HG03064 (cell line): Measurements from ENCODE around the gene ADAT3.
A peak's percentile ranks its signal among the peaks of the same experiment; 100 is the strongest.

Experiments used
- ATAC-seq: cut with Tn5 transposase; IDR thresholded peaks from one replicate; pipeline ENCODE4 v1.9.1; 2021; ENCODE audit warnings: low read depth; ENCODE audit not compliant: unreplicated experiment

ADAT3 gene

DNA sequence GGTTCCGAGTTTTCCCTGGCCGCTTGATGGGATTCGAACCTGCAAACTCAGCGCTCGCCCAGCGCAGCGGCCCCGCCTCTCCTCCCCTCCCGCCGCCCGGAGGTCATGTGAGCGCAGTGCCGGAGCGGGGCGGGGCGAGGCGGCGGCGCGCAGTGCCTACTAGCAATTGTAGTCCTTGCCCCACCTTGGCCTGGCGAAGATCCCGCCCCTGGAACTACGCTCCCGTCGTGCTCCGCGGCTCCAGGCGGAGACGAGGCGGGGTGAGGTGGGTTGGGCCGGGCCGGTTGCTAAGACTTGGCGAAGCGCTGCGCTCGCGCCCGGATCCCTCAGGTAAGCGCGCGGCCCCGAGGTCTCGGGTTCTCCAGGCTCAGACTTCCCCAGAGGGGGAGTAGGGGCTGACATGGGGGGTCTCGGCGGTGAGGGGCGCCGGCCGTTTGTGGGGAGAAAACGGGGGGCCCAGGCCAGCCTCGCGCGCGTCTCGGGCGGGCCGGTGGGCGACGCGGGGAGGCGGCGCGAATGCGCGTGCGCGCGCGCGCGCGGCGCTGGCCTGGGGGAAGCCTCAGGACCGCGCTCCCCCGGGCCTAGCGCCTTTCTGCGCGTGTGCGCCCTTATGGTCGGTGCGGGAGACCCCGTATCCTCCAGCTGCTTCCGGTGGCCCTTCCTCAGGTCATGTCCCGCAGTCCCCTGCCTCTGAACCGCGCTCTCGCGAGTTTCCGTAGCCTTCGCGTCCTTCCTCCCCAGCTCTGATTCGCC lies at the start of gene ADAT3, which contains the start of gene SCAMP4:
ADAT3 (plus strand) TSS at position 290 of the 753 bp plus-strand sequence. CDS start 6,649 bp downstream, outside the sequence.
SCAMP4 (plus strand) TSS at position 290 of the 753 bp plus-strand sequence. CDS start 9,621 bp downstream, outside the sequence.
- ATAC-seq, result peak; percentile 74

DNA sequence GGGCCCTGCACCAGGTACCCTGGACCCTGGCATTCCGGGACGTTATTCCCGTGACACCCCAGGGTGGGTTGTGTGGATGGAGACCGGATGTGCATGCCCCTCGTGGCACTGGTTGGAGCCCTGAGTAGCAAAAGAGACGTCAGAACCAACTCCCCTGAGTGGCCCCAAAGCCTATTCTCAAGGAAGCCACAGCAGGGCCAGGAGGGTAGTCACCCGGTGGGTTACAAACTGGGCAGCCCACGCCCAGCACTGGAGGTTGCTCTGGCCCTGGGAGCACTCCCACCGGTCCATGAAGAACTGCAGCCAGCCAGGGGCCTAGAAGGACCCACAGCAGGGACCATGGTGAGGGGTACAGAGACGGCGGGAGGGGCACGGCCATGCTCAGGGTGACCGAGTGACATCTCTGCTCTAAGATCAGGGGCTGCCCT lies 49.4 kb upstream of the ADAT3 start:
- no peak for ATAC-seq

DNA sequence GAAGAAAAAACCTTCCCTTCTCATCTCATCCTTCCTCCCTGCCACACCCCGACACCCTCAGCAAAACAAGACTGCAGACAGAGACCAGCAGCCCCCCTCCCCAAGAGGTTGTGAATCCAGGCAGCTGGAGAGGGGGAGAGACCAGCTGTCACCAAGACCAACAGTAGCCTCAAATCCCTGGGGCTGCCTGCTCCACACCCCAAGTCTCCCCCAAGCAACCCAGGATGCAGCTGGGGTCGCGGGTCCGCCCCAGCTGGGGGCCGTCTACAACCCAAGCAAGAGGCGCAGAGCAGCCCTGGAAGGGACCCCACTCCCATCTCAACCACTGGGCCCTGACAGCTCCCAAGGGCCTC lies 48.9 kb upstream of the ADAT3 start:
- no peak for ATAC-seq

DNA sequence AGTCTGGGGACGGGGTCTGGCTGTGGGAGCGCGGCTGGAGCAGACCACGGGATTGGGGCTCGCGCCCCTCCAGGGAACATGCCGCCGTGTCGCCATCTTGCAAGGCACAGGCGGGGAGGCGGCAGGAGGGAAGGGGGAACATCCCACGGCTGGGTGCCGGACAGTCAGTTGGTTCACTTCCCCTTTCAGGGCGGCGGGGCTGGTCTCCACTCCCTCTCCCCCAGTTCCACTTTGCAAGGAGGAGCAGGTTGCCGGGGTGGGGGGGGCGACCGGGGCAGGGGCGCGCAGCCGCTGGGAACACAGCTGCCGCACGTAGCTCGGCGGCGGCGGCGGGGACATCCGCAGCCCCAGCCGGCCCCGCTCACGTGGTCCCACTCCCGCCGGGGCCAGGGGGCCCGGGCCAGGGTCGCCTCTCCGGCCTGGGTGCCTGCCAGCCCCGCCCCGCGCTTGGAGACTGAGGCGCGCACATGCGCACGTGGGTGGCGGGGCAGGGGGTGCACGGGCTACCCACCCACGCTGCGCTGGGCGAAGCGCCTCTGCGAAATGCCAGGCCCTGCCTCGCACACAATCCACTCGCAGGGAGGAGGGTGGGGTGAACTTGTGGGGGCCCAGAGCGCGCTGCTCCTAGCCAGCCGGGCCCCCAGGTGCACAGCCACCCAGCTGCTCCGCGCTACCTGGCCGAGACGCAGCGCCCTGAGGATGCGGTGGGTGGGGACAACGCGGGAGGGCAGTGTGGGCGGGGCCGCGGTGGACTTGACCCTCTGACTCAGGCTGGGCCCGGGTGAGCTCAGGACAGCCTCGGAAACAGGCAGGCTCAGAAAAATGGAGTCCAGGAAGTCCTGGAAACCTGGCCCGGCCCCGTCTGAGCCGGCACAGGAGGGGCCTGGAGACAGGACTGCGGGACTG lies 48.2 kb upstream of the ADAT3 start:
- ATAC-seq, result no peak

DNA sequence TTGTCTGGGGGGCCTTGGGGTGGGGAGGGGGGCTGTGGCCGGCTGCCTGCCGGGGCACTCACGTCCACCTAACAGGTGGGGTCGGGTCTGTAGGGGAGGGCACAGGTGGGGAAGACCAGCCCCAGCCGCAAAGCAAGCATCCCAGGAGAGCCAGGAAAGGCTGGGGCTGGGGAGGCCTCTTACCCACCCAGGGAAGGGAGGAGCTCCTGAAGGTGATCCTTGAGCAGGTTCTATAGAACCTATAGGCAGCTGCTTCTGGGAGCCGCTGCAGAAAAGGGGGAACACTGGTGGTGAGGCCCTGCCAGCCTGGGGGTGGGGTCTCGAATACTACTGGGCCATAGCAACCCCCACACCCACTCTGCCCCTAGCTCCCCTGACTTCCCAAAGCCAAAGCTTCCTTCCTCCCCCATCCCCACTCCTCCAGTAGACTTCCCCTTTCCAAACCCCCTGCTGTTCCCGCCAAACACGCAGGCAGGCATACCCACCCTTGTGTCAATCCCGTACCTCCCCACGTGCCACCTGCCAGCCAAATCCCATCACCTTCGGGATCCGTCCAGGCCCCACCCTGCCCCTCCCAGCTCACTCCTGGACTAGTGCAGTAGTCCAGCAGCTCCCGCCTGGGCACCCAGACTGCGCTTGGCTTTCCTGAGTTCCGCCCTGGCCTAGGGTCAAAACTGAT lies 47.4 kb upstream of the ADAT3 start:
- no peak for ATAC-seq

DNA sequence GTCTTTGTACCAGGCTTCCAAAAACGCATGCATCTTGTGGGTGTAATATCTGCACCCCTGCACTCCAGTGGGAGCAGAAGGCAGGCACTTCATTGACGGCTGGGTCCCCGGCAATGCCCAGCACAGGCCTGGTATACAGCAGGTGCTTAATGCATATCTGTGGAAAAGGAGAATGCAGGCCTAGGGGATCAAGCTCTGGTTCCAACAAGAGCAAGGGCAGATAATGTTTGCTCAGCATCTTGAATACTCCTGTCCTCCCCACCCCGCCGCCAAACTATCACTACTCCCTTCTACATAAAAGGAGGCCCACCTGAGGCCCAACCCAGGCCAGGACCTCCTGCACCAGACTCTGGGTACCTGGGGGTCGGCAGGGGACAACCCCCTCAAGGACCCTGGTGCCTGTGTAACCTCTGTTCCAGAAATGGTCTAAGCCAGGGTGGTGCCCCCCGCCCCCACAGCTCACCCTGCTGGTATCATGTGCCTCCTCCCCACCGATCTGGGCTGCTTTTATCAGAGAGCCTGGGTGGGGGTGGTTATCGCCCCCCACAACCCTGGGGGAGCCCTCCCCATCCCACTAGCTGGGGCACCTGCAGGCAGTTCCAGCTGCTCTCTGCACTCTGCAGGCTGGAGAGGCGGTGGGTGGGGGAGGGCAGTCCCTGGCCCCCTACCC lies 46.7 kb upstream of the ADAT3 start:
- no peak for ATAC-seq

DNA sequence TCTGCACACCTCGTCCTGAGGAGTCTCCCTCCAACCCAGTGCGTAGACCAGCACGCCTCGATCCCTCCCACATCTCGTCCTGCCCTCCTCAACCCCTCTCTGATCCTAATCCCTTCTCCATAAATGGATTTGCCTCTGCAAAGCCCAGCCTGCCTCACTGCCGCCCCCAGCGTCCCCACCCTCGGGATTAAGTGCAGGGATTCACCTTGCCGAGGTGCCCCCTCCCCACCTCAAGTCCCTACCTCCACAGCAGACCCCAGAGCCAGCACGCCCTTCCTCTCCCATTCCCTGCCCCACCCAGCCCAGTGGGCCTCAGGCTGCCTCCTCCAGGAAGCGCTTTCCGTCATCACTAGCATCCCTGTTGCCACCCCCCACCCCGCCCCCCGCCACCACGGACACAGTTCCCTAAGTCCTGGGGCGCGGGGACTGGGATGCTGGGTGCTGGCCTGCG lies 45.8 kb upstream of the ADAT3 start:
- ATAC-seq, result no peak

DNA sequence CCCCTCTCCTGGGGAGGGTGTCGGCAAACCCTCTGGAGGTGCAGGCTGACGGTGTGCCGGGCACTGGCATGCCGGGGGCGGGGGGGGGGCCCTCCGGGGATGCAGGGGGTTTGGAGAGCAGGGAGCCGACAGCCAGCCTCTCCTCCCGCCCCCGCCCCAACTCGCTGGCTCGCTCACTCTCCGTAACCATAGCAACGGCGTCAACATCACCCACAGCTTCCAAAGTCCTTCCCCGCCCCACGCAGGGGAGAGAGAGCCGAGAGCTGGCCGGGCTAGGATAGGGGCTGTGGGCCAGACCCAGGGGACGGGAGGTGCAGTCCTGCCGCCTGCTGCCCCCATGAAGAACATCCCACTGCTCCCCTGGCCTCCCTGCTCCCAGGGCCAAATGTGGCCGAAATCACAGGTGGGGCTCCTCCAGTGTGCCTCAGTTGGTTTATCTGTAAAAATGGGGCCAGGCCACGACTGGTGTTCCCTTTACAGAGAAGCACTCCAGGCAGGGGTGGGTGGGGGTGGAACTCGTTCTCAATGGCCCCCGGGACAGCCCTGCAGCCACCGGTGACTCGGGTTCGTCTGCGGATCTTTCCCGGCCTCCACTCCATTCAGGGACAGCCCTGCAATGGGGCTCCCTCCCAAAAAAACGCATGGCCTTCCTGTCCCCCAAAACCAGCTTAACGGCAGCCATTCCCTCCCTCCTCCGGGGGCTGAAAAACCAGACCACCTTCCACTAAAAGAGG lies 45.0 kb upstream of the ADAT3 start:
- no peak for ATAC-seq

DNA sequence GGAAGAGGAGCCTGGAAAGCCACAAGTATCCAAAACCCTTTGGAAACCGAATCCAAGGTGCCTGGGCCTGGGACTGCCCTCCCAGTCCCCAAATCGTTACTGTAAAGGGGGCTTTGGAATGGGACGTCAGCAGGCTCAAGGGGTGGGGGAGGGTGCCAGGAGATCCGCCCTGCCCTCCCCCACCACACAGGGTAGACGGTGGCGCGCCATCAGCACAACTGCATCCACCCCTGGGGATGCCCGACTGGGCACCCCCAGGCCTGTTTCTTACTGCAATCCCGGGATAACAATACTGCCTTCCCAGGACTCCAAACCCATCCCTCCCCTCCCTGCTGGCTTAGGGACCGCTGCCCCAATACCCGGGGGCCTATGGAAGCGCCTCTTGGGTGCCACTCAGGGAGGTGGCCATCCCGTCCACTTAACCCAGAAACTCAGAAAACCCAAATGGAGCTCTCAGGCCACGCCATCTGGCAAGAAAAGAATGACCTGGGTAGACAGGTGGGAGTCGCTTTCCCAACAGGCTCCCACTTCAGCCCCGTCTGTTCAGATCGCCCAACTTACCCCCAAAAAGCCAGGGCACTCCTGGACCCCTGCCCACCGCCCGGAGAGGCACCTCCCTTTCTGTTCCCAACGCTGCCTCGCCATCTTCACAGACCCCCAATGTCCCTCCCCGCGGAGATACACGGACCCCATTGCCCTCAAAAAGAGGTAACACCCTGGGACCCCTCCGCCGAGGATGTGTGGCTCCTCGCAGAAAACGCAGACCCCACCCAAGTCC lies 44.2 kb upstream of the ADAT3 start:
- no peak for ATAC-seq

DNA sequence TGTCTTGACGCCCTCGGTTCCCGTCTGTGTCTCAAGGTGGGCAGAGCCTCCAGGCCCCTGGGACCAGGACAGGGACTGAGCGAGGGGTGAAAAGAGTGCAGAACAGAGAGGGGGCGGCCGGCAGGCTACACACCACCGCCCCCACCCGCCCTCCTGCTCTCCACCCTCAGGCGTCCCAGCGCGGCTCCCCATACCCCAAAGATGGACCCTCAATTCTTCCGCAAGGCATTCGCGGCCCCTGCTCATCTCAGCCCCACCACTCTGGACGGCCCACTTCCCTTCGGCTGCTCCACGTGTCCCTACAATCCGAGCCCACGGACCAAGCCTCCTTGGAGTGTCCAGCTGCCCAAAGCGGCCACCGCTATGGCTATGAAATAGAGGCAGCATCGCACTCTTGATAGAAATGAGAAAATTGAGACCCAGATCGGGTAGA lies 43.6 kb upstream of the ADAT3 start:
- ATAC-seq, result no peak

DNA sequence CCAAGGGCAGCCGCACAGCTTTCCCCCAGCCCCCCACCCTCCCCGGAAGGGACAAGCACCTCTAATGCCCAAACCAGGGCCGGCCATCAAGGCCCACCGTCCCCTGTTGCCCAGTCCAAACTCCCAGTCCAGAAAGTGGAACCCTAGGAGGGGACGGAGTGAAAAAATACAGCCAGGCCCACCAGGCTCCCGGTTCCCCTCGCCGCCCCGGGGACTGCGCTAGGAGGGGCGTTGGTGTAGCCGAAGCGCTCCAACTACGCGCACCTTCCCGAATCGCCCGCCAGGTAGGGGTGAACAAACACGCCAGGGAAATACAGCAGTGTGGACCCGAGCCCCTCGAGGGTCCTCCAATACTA lies 43.2 kb upstream of the ADAT3 start:
- no peak for ATAC-seq

DNA sequence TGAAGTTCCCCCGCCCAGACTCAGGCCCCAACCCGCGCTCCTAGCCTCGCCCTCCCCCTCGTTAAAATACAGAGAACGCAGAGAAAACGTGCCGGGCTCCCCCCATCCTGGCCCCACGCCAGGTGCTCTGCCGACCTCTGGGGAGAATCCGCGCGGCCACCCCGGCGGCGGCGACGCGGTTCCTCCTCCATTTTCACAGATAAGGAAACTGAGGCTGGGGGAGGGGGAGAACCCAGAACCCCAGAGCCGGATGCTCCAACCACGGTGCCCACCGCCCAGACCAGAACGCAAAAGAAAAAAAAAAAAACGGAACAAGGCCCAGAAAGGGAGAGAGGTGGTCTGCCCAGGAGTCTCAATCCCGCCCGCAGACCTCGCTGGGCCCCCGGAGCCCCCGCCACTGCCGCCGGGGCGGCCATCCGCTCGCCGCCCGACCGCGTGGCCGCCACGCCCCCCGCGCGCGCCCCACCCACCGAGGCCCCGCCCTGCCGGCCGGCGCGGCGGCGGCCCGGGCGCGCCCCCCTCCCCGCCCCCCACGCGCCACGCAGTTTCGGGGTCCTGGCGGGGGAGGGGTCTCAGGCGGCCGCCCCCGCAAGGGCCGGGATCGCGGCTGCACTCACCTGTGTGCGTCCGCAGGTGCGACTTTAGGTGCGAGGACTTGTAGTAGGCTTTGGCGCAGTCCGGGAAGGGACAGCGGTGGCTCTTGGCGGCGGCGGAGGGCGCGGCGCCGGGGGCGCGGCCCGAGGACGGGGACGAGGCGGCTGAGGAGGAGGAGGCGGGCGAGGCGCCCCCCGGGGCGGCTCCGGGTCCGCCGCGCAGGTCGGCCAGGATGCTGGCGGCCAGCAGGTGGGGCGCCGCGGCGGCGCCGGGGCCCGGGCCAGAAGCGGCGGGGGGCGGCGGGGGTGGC lies 42.5 kb upstream of the ADAT3 start:
- peak; percentile 6 for ATAC-seq

DNA sequence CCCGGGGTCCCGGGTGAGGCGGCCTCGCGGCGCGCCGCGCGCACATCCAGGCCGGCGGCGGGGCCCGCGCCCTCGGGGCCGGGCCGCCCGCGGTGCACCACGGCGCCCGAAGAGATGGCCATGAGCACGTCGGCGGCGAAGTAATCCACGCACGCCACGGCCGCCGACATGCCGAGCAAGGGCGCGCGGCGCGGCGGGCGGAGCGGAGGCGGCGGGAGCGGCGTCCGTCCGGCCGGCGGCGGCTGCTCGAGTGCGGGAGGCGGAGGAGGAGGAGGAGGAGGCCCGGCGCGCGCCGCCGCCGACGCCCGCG lies 41.9 kb upstream of the ADAT3 start, which contains the start of gene KLF16:
KLF16 (minus strand) TSS at position 252 of the 310 bp plus-strand sequence; CDS start at position 170, 82 bp downstream.
- no peak for ATAC-seq

DNA sequence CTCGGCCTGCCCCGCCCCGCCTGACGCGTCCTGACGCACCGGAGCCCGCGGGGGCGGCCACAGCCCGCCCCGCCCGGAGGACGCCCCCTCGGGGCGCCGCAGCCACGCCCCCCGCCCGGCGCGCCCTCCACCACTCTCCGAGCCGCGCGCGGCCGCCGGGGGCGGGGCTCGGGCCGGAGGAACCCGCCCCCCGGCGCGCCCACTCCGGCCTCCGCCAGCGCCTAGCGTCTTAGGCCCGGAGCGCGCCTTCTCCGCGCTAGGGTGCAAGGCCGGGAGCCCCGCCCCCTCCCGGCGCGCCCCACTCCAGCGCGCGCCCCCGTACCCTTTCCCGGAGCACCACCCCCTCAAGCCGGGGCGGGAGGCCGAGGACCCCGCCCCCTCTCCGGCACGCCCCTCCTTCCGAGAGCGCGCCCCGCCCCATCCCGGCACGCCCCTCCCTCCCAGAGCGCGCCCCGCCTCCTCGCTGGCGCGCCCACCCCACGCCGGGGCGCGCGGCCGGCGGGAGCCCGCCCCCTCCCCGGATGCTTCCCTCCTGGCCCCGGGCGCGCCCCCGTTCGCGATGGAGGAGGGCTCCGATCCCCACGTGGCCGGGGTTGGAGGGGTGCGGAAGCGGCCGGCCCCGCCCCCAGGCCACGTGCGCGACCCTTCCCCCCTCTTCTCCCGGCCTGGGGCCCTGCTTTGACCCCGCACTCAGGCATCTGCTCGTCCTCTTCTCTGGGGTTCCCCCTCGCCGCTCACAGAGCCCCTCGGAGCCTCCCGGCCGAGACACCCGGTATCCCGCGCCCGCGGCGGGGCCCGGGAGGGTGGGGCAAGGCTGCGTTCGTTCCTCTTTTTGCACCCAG lies 41.3 kb upstream of the ADAT3 start:
- peak; percentile 44 for ATAC-seq

DNA sequence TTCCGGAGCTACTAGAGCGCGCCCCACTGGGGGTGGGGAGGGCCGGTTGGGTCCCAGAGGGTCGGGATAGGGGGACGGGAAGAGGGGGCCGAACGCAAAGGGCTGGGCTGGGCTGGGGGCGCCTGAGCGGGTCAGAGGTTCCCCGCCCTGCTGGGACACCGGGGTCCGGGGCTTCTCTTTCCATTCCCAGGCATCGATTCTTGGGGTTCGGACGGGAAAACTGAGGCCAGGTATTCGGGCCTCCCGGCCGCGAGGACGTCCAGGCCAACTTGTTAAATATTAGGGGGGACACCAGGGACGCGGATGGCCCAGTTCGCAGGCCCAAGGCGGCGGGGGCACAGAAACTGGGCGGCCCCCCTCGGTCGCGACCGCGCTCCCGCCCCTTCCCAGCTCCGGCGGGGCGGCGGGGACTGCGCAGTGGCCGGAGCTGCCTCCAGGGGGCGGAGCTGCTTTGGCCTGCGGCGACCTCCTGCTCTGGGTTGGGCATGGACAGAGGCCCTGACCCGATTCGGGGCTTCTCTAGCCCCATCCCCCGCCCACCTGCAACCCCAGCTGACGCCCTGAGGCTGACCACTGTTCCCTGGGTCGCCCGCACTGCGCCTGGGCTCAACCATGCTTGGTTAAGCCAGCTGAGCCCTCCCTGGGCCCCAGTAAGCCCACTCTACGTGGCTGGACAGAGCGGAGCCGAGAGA lies 40.6 kb upstream of the ADAT3 start:
- no peak for ATAC-seq

DNA sequence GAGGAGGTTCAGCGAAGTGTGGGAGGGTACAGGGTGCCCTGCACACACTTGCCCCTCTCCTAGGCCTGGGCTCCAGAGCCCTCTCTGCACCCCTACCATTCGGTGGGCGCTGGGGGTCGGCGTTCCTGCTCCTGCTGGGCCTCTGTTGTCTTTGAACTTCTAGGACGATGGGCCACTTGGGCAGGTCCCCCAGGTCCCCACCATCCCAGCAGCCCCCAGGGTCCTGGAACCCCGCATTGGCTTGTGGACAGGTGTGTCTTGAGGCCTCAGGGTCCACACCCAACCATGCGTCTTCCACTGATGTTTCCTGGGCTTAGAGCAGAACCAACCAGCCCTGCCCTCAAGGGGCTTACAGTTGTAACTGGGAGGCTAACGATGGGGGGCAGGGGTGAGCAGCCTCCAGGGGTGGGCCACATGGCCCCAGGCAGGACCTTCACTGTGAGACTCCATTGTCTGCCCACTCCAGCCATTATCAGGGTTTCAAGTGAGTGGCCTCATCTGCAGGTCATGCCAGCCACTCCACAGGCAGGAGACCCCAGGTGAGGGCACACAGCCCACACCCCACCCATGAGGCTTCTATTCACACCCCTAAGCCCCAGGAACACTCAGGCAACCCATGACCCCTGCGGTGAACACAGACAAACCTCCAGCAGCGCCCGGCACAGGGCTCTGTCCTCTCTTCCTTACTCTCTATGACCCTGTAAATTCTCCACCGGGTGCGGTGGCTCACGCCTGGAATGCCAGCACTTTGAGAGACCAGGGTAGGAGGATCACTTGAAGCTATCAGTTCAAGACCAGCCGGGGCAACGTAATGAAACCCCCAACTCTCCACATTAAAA lies 39.8 kb upstream of the ADAT3 start:
- ATAC-seq, result no peak
